ENCODE results near the gene RNASE4. TPM values are rescaled to one million over a fixed set of nuclear protein-coding genes. Genes with fewer than 3 reads are reported as not detected.

Gene RNASE4, protein sequence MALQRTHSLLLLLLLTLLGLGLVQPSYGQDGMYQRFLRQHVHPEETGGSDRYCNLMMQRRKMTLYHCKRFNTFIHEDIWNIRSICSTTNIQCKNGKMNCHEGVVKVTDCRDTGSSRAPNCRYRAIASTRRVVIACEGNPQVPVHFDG
- 5.8 to 11.8 TPM (median 8.6 TPM) in 5 replicates for total RNA-seq (2022; extraction: Qiagen RNA extraction; ENCODE audit: low read depth)

DNA sequence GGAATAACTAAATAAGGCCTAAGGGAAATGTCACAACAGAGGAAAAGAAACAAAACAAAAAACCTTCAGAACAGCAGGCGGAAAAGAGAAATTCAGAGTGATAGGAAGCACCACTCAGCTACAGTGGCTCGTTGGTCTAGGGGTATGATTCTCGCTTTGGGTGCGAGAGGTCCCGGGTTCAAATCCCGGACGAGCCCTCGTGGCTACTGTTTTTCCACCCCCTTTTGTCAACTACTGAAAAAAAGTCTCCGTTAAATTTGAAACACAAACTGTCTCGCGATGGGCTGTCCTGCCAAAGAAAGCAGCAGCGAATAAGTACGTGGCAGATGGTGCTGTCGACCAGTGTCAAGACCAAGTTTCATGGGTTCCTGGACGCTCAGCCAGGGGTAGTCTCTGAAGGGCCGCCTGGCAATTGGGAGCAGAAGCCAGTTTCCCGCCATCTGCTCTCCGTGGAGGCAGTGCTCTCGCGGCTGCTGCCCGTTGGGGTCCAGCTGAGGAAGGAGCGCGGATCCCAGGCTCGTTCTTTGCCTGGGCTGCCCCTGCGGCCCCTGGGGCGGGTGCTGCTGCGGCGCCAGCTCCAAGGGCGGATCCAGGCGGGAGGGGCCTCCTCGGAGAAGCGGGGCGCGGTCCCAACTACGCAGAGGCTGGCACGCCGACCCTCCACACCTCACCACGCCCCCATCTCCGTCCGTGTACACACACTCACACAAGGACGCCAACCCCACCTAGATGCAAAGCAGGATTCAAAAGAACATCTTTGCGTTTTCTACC, at the start of gene RNASE4:
TSS of gene RNASE4 (plus strand) at position 670 of the 771 bp plus-strand sequence. CDS start 14,812 bp downstream, outside the sequence.

DNA sequence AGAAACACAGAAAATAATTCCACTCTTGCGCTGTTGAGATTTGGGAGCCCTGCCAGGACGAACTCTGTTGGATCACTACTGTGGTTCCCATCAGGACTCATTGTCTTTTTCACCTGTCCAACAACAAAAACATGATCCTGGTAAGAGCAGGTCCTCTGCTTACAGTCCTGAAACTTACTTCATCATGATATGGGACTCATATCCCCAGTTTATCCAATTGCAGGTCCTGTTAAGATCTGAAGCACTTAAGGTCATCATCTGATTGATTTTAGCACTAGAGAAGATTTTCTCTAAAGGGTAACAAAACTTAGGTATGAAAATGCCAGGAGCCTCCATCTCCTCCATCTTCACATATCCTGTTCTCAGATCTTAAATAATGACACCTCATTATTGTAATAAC, 42.8 kb upstream of the RNASE4 start, which contains the start of gene OR6S1:
TSS of gene OR6S1 (minus strand) at position 101 of the 400 bp plus-strand sequence. CDS start at position 101, 0 bp downstream.

GRCh38 chr14:20688167-20688839, 3.9 kb downstream of the RNASE4 start, which contains the start of gene ANG:
TSS of gene ANG (plus strand) at chr14:20688764. CDS start at chr14:20693565, 4,801 bp downstream.

GRCh38 chr14:20745571-20746358, 61.4 kb downstream of the RNASE4 start, which contains the start of gene EDDM3A:
TSS of gene EDDM3A (plus strand) at chr14:20745887. CDS start at chr14:20747581, 1,694 bp downstream.

Other genes starting within 250 kb of the RNASE4 start
- gene KLHL33, start 248.4 kb upstream of the RNASE4 start, total RNA-seq (2022; extraction: Qiagen RNA extraction; ENCODE audit: low read depth), result not detected in 5 replicates
- 24.1 to 29.4 TPM (median 26.2 TPM) in 5 replicates for gene OSGEP, start 229.7 kb upstream of the RNASE4 start, total RNA-seq (2022; extraction: Qiagen RNA extraction; ENCODE audit: low read depth)
- 262 to 275 TPM (median 266 TPM) in 5 replicates for gene APEX1, start 229.3 kb upstream of the RNASE4 start, total RNA-seq (2022; extraction: Qiagen RNA extraction; ENCODE audit: low read depth)
- 32.2 to 37.0 TPM (median 33.3 TPM) in 5 replicates for gene PIP4P1, start 223.1 kb upstream of the RNASE4 start, total RNA-seq (2022; extraction: Qiagen RNA extraction; ENCODE audit: low read depth)
- gene PNP, start 215.2 kb upstream of the RNASE4 start, total RNA-seq (2022; extraction: Qiagen RNA extraction; ENCODE audit: low read depth), result 166 to 227 TPM (median 176 TPM) in 5 replicates
- 0.20 to 0.37 TPM (median 0.27 TPM) in 5 replicates for gene RNASE10, start 179.0 kb upstream of the RNASE4 start, total RNA-seq (2022; extraction: Qiagen RNA extraction; ENCODE audit: low read depth)
- not detected in 5 replicates for gene RNASE9, start 123.5 kb upstream of the RNASE4 start, total RNA-seq (2022; extraction: Qiagen RNA extraction; ENCODE audit: low read depth)
- gene RNASE11, start 96.6 kb upstream of the RNASE4 start, total RNA-seq (2022; extraction: Qiagen RNA extraction; ENCODE audit: low read depth), result not detected in 5 replicates
- gene RNASE12, start 93.2 kb upstream of the RNASE4 start, total RNA-seq (2022; extraction: Qiagen RNA extraction; ENCODE audit: low read depth), result not detected in 5 replicates
- gene OR6S1, start 42.9 kb upstream of the RNASE4 start, total RNA-seq (2022; extraction: Qiagen RNA extraction; ENCODE audit: low read depth), result not detected in 5 replicates
- gene ANG, start 4.2 kb downstream of the RNASE4 start, total RNA-seq (2022; extraction: Qiagen RNA extraction; ENCODE audit: low read depth), result 8.0 to 11.2 TPM (median 8.6 TPM) in 5 replicates
- not detected in 5 replicates for gene EDDM3A, start 61.3 kb downstream of the RNASE4 start, total RNA-seq (2022; extraction: Qiagen RNA extraction; ENCODE audit: low read depth)
- gene EDDM3B, start 83.8 kb downstream of the RNASE4 start, total RNA-seq (2022; extraction: Qiagen RNA extraction; ENCODE audit: low read depth), result not detected in 5 replicates
- gene RNASE6, start 96.7 kb downstream of the RNASE4 start, total RNA-seq (2022; extraction: Qiagen RNA extraction; ENCODE audit: low read depth), result not detected in 5 replicates
- 0.22 to 0.36 TPM (median 0.26 TPM) in 4 of 5 replicates, not detected in the other for gene RNASE1, start 118.3 kb downstream of the RNASE4 start, total RNA-seq (2022; extraction: Qiagen RNA extraction; ENCODE audit: low read depth)
- gene RNASE3, start 206.8 kb downstream of the RNASE4 start, total RNA-seq (2022; extraction: Qiagen RNA extraction; ENCODE audit: low read depth), result not detected in 5 replicates